Pancreas (tissue), 10 donors: ENCODE measurements around the gene TMEM82. TPM values are rescaled to one million over a fixed set of nuclear protein-coding genes. Genes with fewer than 3 reads are reported as not detected.

Experiments
- ATAC-seq, 4 donors: fragments of 200-7000 bp; cut with Tn5 transposase; one replicate each; pipeline versions ENCODE4 v1.8.0 to v1.9.1; 2020; ENCODE audit warnings: mild to moderate bottlenecking in 4 of 4, moderate library complexity in 4 of 4
- DNase-seq, 6 donors: peaks; one replicate each; pipeline ENCODE4 v3.0.0-alpha.2; 2020
- FAIRE-seq: peaks from 2 replicates; lab custom pipeline; 2012; peaks lifted over from hg19 to GRCh38; lab: Jason Lieb, UNC
- H3K27ac ChIP-seq, 4 donors: fragments of 200-600 bp; sonication (generic); 1 replicate in 3 of 4; 2 replicates in 1 of 4; pipeline versions ENCODE4 v1.5.0 to v1.8.0; 2020
- H3K27me3 ChIP-seq, 4 donors: fragments of 200-600 bp; one replicate each; pipeline ENCODE4 v1.8.0; 2021
- H3K36me3 ChIP-seq, 3 donors: fragments of 200-600 bp; sonication (generic) in 1 of 3; one replicate each; pipeline versions ENCODE4 v1.5.0 to v1.8.0; 2020 to 2021
- H3K4me1 ChIP-seq, 3 donors: fragments of 200-600 bp; one replicate each; pipeline ENCODE4 v1.8.0; 2021
- H3K4me3 ChIP-seq, 4 donors: fragments of 200-600 bp; sonication (generic) in 2 of 4; one replicate each; pipeline versions ENCODE4 v1.5.0 to v1.8.0; 2020 to 2021
- H3K9me3 ChIP-seq, 4 donors: fragments of 200-600 bp; one replicate each; pipeline ENCODE4 v1.8.0; 2021
- WGBS, 2 donors: extraction: QIAGEN DNeasy Blood & Tissue Kit; methylation state at CpG; one replicate each; pipeline ENCODE4 v1.1.7; 2013; 5-methylcytosine and 5-hydroxymethylcytosine counted together
- intact Hi-C, 3 donors: fragments of 100-400 bp; cut with DNase I; formaldehyde crosslinking; loops; one replicate each; pipeline versions ENCODE4 v1.11.1 to v1.14.2; 2022
- polyA plus RNA-seq, 2 donors: library from polyadenylated mRNA; stranded (reverse); fragments of 200-250 nt; gene quantifications; one replicate each; pipeline ENCODE4 v1.2.3, GENCODE V29; 2013
- total RNA-seq, 6 donors: library from RNA; stranded (reverse); fragmentation: NEBNext Ultra II Directional in 4 of 6; extraction: Animal tissue kit (Norgen Biotek cat#: 25700) in 4 of 6; gene quantifications; one replicate each; pipeline versions ENCODE4 v1.2.1 to v1.2.4, GENCODE V29; 2021 to 2023
- TF ChIP-seq, protein P1 (sequence below), 4 donors: fragments of 200-600 bp; sonication (generic) in 3 of 4; IDR thresholded peaks; one replicate each; pipeline versions ENCODE4 v1.5.0 to v1.8.0; 2021; ENCODE audit warnings: antibody characterized with exemption in 4 of 4
- donor health status: healthy with polysubstance abuse.
- donor health status: DM: no; HTN: no; CAD: no; lungs with moderate emphysema.
- donor health status: DM: no; HTN: no; CAD: no.
- donor health status: control.
- donor health status: control.
- donor health status: Bipolar disorder and iron deficiency.
- donor health status: DM: yes; HTN: yes; CAD: no.
- donor health status: DM: no; HTN: no; CAD: no.
- donor health status: DM: no; HTN: no; CAD: no.
- donor health status: DM: yes; HTN: yes; CAD: no.

TMEM82 gene
- total and polyA plus RNA-seq, 8 donors, result not detected

DNA sequence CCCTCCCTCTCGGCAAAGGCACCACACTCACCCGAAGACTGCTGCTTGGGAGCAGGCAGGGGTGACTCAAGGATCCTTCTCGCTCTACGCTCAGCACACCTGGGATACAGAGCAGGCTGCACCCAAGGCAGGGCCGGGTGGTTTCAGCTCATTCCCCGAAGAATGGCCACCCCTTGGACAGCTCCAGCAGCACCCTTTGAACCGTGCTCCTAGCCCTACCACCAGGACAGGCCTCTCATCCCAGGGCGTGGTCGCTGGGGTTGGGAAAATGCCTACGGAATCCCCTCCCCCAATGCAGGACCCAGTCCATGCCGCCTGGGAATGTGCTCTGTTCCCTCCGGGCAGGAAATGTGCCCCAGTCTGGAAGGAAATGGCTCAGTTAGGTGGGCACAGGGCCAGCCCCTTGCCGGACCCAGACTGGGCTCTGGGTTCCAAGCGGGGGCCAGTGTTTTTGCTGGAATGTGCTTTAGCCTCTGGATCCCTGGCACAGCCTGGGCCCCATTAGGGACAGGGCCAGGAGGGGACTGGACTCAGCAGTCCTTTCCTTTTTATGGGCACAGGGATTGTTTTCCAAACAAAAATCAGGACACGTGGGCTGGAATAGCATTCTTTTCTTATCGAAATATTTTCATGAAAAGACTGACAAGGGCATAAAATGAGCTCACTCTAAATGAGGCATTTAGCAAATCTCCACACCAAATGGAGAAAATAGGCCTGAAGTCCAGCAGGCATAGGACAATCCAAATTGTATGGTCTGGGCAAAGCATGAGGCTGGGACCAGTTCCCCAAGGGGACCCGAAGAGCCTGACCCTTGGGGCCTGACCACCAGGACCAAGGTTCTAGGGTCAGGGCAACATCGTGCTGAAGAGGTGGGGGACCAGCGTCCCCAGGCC lies 7.3 kb downstream of the TMEM82 start:
- WGBS, 2 donors, result 72 to 75% methylated on average over 19 of the region's 19 CpGs
- ATAC-seq (peak; percentile 9 to 35 (median 24)), DNase-seq (peak in 1 of 6 donors; percentile 49), FAIRE-seq (no peak)
- TF ChIP-seq, protein P1, sequence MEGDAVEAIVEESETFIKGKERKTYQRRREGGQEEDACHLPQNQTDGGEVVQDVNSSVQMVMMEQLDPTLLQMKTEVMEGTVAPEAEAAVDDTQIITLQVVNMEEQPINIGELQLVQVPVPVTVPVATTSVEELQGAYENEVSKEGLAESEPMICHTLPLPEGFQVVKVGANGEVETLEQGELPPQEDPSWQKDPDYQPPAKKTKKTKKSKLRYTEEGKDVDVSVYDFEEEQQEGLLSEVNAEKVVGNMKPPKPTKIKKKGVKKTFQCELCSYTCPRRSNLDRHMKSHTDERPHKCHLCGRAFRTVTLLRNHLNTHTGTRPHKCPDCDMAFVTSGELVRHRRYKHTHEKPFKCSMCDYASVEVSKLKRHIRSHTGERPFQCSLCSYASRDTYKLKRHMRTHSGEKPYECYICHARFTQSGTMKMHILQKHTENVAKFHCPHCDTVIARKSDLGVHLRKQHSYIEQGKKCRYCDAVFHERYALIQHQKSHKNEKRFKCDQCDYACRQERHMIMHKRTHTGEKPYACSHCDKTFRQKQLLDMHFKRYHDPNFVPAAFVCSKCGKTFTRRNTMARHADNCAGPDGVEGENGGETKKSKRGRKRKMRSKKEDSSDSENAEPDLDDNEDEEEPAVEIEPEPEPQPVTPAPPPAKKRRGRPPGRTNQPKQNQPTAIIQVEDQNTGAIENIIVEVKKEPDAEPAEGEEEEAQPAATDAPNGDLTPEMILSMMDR (IDR thresholded peaks at IDR 0.05), result no peak
- no peaks in the 10 kb centered on the region for H3K36me3 ChIP-seq
- H3K9me3 ChIP-seq, result no peaks in the 10 kb centered on the region
- H3K4me1 ChIP-seq, result no peaks in the 10 kb centered on the region
- H3K4me3 ChIP-seq, result no peak overlapping the region
- intact Hi-C loops, result no loop called here
- peak overlapping the region in 2 of 4 donors; percentile 5 to 30 for H3K27ac ChIP-seq
- no peaks in the 10 kb centered on the region for H3K27me3 ChIP-seq

DNA sequence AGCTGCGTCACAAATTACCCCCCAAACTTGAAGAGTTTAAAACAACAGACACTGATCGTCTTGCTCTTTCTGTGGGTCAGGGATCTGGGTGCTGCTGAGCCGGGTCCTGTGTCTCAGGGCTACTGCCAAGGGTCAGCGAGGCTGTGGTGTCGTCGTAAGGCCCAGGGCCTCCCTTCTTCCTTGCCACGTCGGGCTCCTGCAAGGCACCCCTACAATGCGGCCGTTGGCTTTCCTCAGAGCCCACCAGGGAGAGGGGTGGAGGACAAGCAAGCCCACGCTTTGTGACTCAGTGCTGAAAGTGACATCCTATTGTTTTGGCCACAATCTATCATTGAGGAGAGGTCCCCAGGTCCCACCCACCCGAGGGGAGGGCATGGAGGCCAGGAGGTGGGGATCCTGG lies 8.6 kb downstream of the TMEM82 start:
- FAIRE-seq, result no peak
- no peak for ATAC-seq
- TF ChIP-seq, protein P1 (IDR thresholded peaks at IDR 0.05), result no peak
- Histone ChIP-seq H3K4me1 (no peaks in the 10 kb centered on the region), H3K27me3 (no peaks in the 10 kb centered on the region), H3K4me3 (no peak overlapping the region), H3K27ac (no peak overlapping the region), H3K36me3 (no peaks in the 10 kb centered on the region), H3K9me3 (no peaks in the 10 kb centered on the region)
- 86 to 88% methylated on average over 12 of the region's 12 CpGs for WGBS, 2 donors
- intact Hi-C loops, result no loop called here
- no peak for DNase-seq

DNA sequence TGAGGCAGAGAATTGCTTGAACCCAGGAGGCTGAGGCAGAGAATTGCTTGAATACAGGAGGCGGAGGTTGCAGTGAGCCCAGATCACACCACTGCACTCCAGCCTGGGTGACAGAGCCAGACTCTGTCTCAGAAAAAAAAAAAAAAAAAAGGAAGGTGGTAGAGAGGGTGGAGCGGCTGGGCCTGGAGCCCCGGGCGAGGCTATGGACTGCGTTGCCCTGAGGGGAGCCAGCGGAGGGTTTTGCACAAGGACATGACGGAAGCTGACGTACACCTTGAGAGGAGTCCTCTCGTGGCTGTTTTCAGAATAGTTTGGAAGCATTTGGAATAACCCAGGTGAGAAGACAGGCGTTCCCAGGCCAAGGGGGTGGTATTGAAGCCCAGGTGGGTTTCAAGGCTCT lies 9.4 kb downstream of the TMEM82 start:
- no peak overlapping the region for H3K4me3 ChIP-seq
- FAIRE-seq, result no peak
- H3K36me3 ChIP-seq, result no peaks in the 10 kb centered on the region
- H3K27ac ChIP-seq, result no peak overlapping the region
- H3K27me3 ChIP-seq, result no peaks in the 10 kb centered on the region
- DNase-seq, result no peak
- H3K4me1 ChIP-seq, result no peaks in the 10 kb centered on the region
- WGBS, 2 donors, result 90 to 93% methylated on average over 7 to 10 of the region's 10 CpGs
- no peak for ATAC-seq
- TF ChIP-seq, protein P1 (IDR thresholded peaks at IDR 0.05), result no peak
- no peaks in the 10 kb centered on the region for H3K9me3 ChIP-seq
- intact Hi-C loops, result no loop called here

DNA sequence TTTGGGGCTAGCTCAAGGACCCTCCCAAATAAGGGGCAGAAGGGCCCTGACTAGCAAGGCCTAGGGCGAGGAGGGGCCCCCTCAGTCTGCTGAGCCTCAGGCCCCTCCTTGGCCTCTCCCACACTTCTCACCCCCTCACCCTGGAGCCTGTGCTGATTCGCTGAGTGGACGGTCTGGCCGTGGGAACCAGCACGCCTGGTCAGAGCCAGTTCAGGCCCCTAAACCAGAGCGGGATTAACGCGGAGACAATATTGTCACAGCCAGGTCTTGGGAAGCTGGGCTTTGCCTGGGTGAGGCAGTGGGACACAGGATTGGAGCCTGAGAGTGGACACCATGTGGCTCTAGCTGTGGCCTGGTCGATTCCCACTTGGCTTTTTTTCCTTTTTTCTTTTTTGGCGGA lies 11.5 kb downstream of the TMEM82 start:
- TF ChIP-seq, protein P1 (IDR thresholded peaks at IDR 0.05), result no peak
- Histone ChIP-seq H3K27me3 (no peaks in the 10 kb centered on the region), H3K9me3 (no peaks in the 10 kb centered on the region), H3K27ac (no peak overlapping the region), H3K4me3 (no peak overlapping the region), H3K36me3 (no peaks in the 10 kb centered on the region), H3K4me1 (no peaks in the 10 kb centered on the region)
- DNase-seq (peak in 1 of 6 donors; percentile 21), FAIRE-seq (no peak), ATAC-seq (no peak)
- WGBS, 2 donors, result 84 to 85% methylated on average over 10 of the region's 10 CpGs
- intact Hi-C loops, result no loop called here
